NCI-H187 (cell line): ENCODE data around the gene KRT2.
A peak's percentile ranks its signal among the peaks of the same experiment; 100 is the strongest.

Experiments used
- DNase-seq, 2 experiments: peaks; one replicate each; lab custom pipeline; 2025; lab: John Stamatoyannopoulos, UW

Gene KRT2

DNA sequence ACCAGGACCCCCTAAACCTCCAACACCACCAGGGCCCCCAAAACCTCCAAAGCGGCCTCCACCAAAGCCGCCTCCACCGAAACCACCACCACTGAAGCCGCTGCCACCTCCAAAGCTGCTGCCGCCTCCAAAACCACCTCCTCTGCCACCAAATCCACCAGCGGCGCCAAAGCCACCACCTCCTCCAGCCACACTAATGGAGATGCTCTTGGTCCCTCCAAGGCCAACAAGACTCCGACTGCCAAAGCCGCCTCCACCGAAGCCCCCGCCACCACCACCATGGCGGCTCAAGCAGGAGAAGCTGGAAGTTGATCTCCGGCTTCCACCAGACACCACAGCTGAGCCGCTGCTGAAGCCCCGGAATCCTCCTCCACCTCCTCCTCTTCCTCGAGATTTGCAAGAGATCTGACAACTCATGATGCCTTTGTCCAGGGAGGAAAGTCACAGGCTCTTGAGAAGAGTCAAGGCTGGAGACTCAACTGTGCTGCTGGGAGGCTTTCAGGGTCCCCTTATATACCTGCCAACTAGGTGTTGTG is at the start of gene KRT2:
Gene KRT2 (minus strand): TSS at position 486 of the 536 bp plus-strand sequence. CDS start 69 bp downstream, at position 417.
- no peak for DNase-seq

DNA sequence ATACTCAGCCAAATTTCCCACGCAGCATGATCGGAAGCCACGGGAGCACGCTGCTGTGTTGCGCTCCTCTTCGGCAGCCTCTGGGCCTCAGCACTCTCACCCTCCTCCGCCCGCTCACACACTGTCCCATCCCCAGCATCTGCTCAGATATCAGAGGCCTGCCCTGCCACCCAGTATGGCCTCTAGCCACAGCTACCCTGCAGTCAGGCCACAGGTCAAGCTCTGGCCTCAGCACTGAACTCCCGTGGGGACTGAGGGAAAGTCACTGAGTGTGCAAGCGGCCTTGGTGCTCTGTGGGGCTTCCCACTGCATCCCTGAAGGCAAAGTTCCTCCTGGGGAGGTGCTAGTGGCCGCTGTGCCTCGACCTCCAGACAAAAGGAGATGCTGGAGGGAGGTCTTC is 49.3 kb upstream of the KRT2 start:
- DNase-seq: no peak

DNA sequence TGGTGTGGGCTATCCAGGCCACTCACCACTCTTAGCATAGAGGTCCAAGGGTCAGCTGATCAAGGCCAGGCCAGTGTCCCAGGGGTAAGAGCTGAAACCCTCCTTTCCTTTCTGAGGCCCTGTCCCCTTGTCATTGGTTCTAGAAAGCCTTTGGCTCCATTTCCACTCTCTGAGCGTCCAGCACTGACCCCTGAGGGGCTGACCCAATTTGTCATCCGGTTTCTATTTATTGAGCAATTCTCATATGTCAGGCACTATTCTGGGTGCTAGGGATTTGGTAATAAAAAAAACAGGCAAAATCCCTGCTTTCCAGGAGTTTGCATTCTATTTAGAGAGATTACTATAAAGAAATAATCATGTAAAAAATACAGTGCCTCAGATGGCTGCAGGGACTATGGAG is 47.9 kb upstream of the KRT2 start:
- DNase-seq: no peak

DNA sequence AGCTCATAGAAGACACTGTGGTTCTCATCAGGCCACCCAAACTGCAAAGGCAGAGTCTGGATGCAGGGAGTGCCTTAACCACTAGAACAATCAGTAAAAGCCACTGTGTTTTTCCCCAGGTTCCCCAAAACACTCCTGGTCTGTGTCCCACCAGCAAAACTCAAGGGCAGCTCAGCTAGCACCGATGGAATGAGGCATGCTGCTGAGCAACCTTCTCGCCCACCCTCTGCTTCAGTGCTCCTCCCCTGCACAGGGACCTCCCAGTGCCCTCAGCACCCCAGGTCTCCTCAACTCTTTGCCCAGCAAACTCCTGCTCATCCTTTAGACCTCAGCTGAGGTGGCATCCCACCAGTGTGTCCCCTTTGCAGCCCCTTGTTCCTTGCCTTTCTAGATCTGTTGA is 47.4 kb upstream of the KRT2 start:
- DNase-seq: no peak

DNA sequence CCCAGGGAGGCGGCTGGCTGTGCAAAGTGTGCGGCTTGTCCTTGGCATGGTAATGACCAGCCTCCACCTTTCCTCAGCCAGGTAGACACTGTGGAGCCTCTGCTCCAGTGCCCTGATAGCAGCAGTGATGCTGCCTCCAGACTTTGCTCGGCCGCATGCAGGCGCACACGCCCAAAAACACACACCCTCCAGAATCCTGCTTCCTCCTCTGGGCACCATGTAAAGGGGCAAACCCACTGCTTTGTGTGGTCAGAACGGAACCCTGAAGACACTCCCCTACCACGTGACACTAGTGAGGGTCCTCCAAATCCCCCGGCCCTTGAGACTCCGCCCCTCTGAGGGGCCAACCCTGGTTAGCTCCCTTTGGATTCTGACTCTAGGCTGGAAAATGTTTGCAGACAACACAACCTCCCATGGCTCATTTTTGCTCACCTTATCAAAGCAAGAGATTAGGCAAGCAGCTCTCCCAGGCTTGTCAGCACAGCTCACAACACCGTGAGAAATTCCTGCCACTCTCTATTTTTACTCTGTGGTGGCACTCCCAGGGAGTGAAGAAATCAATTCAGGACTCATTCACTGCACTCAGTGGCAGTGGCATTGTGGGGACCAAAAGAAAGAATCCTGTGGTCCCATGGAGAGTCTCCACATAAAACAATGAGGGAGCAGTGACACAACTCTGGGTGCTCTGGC is 46.8 kb upstream of the KRT2 start:
- DNase-seq: no peak

DNA sequence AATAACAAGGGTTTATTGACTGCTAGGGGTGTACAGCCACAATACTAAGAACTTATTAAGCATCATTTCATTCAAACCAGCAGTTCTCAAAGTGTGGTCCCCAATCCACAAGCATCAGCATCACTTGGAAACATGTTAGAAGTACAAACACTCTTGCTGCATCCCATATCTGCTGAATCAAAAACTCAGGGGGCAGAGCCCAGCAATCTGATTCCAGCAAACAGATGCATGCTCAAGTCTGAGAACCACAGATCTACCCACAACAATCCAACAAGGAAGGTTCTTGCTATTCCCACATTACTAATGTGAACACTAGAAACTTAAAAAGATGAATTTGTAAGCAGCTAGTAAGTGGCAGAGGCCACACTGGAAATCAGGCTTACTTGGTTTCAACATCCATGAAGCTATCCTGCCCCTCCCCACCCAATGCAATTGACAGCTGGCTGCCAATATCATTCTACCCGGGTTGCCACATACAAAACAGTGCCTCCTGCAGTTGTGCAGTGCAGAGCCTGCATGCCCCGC is 45.1 kb upstream of the KRT2 start:
- DNase-seq: no peak

DNA sequence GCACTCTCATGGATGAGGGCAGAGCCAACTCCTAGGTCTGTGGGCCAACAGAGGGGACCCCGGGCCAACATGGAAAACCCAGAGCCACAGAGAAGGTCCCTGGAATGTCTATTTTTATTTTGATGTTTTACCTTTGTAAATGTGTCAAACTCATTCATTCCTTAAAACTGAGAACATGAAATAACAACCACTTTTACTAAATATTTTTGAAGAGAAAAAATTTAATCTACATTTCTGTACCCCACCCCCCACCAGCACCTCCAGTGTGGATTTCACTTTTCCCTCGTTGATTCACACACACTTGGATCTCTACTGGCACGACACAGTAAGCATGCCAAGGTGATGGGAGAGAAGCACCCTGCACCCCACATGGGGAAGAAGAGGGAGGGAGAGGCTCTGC is 44.6 kb upstream of the KRT2 start:
- no peak for DNase-seq

DNA sequence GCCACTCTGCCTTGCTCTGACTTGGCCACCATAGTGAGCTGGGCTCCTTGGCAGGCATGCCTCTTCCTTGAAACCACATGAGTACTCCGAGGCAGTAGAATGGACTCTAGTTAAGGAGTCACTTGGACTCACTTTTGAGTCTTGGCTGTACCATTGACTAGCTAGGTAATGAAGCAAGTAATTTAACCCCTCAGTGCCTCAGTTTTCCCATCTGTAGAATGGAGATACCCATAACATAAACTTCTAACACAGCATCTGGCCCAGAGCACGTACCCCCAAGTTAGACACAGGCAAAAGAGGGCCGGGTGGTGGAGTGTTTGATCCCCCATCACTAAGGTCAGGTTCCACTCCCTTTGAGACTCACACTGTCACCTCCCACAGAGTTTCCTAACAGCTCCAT is 43.0 kb upstream of the KRT2 start:
- no peak for DNase-seq

DNA sequence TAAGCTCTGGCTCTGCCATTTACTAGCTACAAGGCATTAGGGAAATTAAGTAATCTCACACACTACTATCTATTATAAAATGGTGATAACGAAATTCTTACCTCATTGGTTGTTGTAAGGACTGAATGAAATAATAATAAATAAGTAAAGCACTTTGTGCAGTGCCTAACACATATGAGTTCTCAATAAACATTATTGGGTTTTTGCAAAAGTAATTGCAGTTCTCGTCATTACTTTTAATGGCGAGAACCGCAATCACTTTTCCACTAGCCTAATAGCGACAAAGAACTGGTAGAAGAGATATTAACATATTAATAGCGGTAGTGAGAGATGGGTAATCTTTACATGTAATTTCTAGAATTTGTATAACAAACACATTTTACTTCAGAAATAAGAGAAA is 42.1 kb upstream of the KRT2 start:
- no peak for DNase-seq

DNA sequence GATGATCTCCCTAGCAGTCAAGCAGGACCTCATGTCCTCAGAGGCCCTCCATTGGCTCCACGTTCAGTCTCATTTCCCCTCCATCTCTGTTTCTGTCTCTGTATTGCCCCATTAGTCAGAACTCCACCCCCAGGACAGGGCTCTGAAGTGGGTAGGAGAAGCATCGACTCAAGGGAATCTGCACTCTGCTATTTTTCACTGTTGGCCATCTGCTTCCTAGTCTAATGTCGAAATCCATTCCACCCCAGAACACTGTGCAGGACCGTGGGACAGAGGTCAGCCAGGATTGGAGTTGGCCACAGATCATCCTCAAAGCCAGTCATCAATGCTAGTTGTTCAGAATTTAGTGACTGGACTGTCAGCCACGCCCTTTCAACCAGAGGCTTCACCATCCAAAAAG is 41.2 kb upstream of the KRT2 start:
- DNase-seq: no peak

DNA sequence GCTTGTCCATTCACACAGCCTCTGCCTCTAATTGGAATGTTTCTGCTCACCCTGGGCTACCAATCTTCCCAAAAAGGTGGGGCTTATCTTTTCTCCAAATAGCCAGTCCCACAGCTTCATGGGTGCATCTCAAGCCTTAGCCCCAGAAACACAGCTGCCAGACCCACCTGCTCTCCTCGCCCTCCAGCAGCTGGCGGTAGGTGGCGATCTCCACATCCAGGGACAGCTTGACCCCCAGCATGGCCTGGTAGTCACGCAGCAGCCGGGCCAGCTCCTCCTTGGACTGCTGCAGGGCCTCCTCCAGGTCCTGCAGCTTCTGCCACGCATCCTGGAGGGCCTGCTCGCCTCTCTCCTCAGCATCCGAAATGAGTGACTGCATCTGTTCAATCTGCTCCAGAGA is 40.2 kb upstream of the KRT2 start:
- no peak for DNase-seq

DNA sequence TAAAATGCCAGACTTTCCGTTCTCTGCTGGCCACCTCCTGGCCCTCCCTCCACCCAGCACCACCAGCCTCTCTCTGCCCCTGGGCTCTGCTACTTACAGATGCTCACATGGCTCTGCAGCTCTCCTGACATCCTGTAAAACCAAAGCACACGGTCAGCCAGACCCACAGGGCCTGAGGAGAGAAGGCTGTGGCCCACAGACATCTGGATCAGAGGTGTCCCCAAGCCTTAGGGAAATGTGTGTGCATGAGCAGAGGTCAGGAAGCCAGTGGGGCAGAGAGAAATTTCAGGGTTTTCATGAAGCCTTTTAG is 39.8 kb upstream of the KRT2 start:
- DNase-seq: no peak

DNA sequence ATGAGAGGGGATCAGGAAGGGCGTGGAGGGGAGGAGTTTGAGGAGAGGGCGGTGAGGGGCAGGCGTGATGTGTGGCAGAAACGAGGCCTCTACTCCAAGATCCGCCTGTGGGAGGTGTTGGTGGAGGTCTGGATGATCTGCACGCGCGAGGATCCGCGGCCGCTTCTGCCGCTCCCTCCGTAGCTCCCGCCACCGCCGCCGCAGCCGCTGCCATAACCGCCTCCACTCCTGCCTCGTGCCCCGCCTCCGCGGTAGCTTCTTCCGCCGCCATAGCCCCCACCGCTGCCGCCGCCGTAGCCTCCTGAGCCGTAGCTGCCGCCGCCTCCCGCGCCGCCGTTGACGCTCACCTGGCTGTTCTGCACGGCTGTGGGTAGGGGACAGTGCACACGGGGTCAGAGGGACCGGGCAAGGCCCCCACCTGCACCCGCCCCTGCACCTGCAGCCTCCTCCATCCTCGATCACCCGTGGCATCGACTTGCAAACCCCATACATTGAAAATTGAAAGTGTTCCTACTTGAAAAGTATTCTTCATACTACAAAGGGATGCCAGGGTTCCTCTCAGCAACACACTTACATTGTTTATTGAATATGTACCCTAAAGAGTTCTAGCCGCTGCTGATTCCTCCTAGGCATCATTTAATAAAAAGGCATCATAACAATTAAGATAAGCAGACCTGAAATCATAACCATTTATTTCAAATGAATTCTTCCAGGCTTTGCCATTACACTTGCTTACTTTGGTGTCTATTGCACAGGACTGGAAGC is 39.2 kb upstream of the KRT2 start:
- peak in 1 of 2 experiments; percentile 10 for DNase-seq

DNA sequence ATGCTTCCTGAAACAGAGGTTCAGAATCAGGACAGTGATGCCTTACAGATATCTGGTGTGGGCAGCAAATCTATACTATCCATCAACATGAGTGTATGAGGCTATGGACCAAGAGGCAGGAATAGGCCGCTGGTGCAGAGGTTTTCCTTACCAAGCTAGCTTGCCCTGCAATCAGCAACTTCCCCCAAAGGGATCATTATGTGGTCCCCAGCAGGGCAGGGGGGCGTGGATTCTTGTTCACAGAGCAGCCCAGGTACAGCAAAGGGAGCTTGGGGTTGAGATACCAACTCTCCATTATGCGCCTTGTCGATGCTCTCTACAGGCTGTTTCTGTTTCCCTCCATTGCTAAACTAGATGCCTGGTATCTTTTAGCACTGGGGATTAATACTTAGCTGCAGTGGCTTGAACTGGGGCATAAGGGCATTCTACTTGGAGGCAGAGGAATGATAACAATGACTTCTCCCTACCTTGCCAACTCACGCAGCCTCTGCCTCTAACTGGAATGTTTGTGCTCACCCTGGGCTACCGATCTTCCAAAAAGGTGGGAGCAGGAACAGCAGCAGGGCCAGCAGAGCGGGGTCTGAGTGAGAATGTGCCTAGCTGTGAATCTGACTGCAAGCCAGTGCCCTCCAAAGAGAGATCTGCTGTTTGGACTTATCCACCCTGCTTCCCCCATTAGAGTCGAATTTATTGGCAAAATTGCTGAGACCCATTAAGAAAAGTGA is 38.5 kb upstream of the KRT2 start:
- DNase-seq: no peak

DNA sequence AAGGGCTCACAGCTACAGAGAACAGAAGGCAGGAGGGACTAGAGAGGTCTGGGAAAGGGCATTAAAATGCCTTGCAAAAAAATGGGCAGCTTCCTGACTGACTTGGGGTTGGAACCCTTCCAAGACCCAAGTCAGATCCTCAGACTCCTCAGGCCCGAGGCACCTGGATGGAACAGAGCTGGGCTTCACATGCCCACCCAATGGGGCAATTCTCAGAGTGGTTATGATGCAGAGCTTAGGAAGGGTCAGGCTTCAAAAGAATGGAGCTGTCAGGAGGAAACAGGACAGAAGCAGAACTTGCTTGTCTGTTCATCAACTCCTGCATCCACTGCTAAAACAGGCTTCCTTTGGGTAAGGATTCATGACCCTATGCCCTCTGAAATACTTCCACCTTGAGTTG is 37.9 kb upstream of the KRT2 start:
- no peak for DNase-seq

DNA sequence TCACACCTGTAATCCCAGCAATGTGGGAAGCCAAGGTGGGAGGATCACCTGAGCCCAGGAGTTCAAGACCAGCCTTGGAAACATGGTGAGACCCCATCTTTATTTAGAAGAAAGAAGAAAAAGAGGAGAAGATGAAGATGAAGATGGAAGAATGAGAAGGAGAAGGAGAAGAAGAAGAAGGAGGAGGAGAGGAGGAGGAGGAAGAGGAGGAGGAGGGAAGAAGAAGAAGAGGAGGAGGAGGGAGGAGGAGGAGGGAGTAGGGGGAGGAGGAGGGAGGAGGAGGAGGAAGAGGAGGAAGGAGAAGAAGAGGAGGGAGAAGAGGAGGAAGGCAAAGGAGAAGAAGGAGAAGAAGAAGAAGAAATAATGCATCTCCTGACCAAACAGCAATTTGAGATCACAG is 37.2 kb upstream of the KRT2 start:
- no peak for DNase-seq

DNA sequence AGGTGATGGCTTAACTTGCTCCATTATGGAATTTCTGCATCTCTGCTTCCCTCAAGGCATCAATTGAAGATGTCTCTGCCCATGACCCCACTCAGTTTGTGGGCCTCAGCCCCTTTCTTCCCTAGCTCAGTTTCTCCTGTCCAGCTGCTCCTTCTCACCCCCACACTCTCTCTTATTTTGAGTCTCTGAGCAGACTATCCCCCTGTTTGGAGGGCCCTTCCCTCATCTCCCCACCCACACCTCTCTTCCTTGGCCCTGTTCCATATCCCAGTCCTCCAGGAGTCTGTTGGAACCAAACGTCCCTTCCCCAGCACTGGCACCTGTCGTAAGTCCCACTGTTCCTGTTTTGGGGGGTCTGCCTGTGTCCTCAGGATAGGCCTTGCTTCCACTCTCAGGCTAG is 36.5 kb upstream of the KRT2 start:
- DNase-seq: no peak

DNA sequence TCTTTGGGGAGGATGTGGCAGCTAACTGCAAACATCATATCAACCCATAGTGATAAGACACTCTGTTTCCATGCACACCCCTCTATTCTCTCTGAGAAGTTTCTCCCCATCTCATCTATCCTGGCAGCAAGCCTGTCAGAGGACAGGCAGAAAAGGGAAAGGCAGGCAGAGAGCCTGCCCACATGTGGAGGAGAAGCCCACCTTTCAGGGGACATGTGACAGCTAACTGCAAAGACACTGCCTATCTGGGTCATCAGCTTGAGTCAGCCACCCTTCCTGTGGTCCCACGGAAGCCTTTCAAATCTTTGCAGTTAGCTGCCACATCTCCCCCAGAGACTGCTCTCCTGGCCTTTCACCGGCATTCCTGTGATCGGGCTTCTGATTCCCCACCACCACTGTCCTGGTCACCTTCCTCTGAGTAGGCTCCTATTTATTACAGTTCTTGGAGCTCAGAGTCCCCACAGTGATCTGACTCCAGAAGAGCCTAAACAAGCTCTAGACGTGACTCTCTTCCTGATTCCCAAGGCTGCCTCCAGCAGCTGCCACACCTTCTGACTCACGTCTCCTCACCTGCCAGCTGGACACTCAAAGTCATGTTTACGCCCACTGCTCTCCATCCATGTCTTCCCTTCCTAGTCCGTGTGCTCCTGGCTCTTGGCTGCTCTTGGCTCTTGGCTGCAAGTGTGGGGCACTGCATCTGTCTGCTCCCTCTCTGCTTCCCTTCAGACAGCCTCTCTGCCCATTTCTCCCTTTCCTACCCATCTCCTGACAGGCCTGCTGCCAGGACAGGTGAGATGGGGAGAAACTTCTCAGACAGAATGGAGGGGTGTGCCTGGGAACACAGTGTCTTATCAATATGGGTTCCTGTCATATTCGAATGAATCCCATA is 35.7 kb upstream of the KRT2 start:
- peak; percentile 17 to 19 for DNase-seq

DNA sequence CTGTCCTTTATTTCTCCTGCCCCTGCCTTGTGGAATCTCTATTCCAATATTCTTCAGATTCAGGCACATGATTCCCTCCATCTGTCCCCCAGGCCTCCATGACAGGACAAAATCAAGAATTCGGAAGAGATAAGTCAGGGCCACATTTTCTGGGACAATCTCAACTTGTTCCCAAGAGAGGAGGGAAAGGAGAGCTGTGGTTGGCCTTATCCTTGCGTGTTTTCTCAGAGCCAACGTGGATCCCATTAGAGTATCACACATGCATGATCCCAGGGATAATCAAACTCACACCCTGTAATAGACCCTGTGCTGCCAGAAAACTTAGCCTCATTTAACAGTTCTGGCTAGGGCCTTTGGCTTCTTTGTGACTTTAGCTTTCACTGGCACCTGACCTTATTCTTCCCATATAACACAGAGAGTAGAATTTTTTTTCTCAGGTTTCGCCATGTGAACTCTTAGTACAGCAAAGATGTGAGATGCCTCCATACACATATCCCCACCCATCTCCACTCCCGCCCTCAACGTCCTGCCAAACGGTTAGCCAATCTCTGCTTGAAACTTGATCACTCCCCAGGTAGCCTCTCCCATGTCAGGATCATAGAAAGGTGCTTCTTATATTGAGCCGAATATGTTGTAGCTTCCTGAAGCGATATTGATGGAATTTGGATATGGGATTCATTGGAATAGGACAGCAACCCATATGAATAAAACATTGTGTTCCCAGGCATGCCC is 34.9 kb upstream of the KRT2 start:
- no peak for DNase-seq

DNA sequence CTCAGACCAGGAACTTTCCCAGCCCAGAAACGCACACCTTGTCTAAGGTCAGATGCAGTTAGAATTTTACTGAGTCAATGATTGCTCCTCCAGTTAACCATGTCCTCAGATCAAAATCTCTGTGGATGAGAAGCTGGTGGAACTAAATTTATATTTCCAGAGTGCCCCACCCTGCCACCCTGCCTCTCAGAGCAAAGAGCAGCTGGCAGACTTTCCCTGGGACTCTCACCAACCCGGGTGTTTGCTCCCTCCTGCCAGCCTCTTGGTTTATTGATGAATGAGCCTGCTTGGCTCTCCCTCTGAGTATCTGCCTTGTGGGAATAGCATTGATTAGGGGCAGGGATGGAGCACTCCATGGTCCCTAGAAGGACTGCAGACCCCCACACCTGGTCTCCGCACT is 34.1 kb upstream of the KRT2 start:
- no peak for DNase-seq

DNA sequence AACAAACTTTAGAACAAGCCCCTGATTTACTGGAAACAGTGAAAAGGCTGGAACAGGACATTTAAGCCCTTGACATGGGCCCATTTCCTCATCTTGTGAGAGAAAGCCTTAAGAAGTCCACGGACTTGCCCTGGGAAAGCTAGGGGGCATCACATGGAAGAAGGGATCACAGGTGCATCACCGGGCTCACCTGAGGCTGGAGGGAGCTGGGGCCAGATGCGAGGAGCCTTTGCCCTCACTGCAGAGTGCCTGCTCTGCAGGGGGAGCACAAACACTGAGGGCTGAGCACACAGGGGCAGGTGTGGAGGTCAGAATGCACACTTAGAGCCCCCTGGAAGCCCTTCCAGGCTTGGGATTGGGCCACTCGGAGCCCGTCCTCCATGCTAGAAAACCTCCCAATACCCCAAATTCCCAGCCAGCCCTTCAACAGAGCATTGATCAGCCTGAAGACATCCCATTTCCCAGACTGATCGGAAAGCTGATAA is 33.4 kb upstream of the KRT2 start:
- DNase-seq: no peak
